Activated CD8-positive, alpha-beta T cell treated with anti-CD3 and anti-CD28 coated beads, Interleukin-2, amount 10 ng/mL, durations not matched to agents 7 days and 5 days (primary cell): ENCODE data around the gene POMT2. TPM values are rescaled to one million over a fixed set of nuclear protein-coding genes. Genes with fewer than 3 reads are reported as not detected.
"Not testable (repeated sequence)": the region's sequence is repeated elsewhere in the genome, so short reads cannot be mapped to it uniquely, and the experiment has no call there.

ENCODE experiments used
- ATAC-seq: fragments of 150-1000 bp; cut with Tn5 transposase; one replicate; pipeline ENCODE4 v1.10.0; 2021; ENCODE audit warnings: moderate library complexity
- CTCF ChIA-PET: fragments of 350-600 bp; sonication (Branson Sonifier 250); formaldehyde crosslinking; loops from one replicate; lab custom pipeline; 2021; ENCODE audit warnings: antibody characterized with exemption; lab: Charles Lee
- POLR2A ChIA-PET: fragments of 350-600 bp; sonication (Branson Sonifier 250); formaldehyde crosslinking; loops from one replicate; lab custom pipeline; 2021; ENCODE audit warnings: antibody characterized with exemption; lab: Charles Lee
- DNase-seq: peaks from one replicate; pipeline ENCODE4 v3.0.0-alpha.2; 2020
- H3K27ac Mint-ChIP-seq: one replicate; pipeline ENCODE4 v1.8.0; 2021; ENCODE audit warnings: mild to moderate bottlenecking, mixed read lengths
- H3K27me3 Mint-ChIP-seq: one replicate; pipeline ENCODE4 v1.8.0; 2021; ENCODE audit warnings: low read depth, mixed read lengths
- H3K36me3 Mint-ChIP-seq: one replicate; pipeline ENCODE4 v1.8.0; 2021; ENCODE audit warnings: low read depth, mixed read lengths
- H3K4me1 Mint-ChIP-seq: one replicate; pipeline ENCODE4 v1.8.0; 2021; ENCODE audit warnings: low read depth, mixed read lengths
- H3K4me3 Mint-ChIP-seq: one replicate; pipeline ENCODE4 v1.8.0; 2021; ENCODE audit warnings: mild to moderate bottlenecking, mixed read lengths
- H3K9me3 Mint-ChIP-seq: one replicate; pipeline ENCODE4 v1.8.0; 2022; ENCODE audit warnings: mixed read lengths; ENCODE audit not compliant: insufficient read depth
- total RNA-seq, 2 experiments: library from RNA; stranded (reverse); gene quantifications; one replicate each; pipeline ENCODE4 v1.2.3, GENCODE V29; 2021

POMT2 gene
- total RNA-seq, 2 experiments from 2014 or later, result 15.0 to 15.5 TPM

DNA sequence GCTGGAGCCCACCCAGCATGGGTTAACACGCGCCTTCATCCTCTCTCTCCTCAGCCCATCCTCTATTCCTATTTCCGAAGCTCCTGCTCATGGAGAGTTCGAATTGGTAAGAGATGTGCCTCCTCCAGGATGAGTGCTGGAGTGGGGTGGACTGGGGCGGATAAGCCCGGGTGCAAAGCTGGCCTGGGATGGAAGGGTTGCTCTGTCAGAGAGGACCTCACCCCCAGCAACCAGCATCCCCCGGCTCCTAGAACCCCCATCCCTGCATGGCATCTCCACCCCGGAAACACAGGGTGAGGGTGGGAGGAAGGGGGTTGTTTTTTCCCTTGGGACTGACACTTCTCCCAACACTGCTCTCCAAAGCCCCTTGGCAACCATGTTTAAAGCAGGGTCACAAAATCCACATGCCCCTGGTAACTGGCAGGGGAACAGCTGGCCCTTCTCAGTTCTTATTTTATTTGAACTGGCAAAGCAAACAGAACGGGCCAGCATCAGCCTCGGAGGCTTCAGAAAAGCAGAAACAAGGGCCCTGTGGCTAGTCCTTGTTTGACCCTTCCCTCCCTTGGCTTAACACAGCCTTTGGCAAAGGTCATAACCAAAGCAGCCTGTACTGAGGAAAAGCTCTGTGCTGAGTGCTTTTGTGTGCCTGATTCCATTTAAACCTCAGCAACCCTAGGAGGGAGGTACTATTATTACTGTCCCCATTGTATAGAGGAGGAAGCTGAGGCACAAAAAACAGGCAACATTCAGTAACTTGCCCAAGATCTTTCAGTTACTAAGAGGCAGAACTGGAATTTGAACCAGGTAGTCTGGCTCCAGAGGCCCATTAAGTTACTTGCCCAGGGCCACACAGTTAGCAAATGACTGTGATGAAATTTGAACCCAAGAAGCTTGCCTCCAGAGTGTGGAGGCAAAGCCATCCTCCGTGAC, 4.4 kb upstream of the POMT2 start:
- Mint-ChIP-seq H3K9me3 (no peaks in the 10 kb centered on the region), H3K27ac (no peak overlapping the region), H3K27me3 (no peaks in the 10 kb centered on the region), H3K36me3 (no peaks in the 10 kb centered on the region), H3K4me3 (no peak overlapping the region), H3K4me1 (peaks cover 12% of the 10 kb centered on the region)
- ChIA-PET POLR2A (no interaction called here), CTCF (interaction anchor here (1.2 to 3.9 kb wide), 2 partner anchors 9 to 25 kb away, joined by 4 to 18 read pairs; no protein-coding TSS in a partner anchor)
- DNase-seq (no peak), ATAC-seq (no peak)

DNA sequence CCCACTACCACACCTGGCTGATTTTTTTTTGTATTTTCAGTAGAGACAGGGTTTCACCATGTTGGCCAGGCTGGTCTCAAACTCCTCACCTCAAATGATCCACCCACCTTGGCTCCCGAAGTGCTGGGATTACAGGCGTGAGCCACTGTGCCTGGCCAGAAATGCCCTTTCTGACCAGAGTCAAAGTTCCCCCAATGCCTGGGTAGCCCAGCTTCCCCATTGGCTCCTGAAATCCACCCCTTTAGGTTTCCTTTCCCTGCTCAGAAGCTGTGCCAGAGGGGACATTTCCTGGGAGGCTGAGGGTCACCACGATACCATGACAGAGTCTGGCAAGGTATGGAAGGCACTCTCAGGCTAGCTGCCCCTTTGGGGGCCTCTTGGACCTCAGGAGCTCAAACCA, 3.6 kb upstream of the POMT2 start:
- DNase-seq, result no peak
- Mint-ChIP-seq H3K27ac (no peak overlapping the region), H3K4me1 (peaks cover 20% of the 10 kb centered on the region), H3K9me3 (no peaks in the 10 kb centered on the region), H3K27me3 (no peaks in the 10 kb centered on the region), H3K36me3 (no peaks in the 10 kb centered on the region), H3K4me3 (no peak overlapping the region)
- ATAC-seq, result no peak
- ChIA-PET POLR2A (no interaction called here), CTCF (interaction anchor here (0.6 to 3.9 kb wide), 2 partner anchors 8 to 539 kb away, joined by 3 to 18 read pairs; no protein-coding TSS in a partner anchor)

GRCh38 chr14:77323571-77323970, 2.9 kb upstream of the POMT2 start:
- peaks cover 23% of the 10 kb centered on the region for H3K4me1 Mint-ChIP-seq
- H3K9me3 Mint-ChIP-seq, result no peaks in the 10 kb centered on the region
- ChIA-PET POLR2A (no interaction called here), CTCF (interaction anchor here (1.7 to 3.9 kb wide), 2 partner anchors 8 to 53 kb away, joined by 5 to 18 read pairs; partner anchors contain the start of genes SAMD15 and TMED8)
- no peak overlapping the region for H3K4me3 Mint-ChIP-seq
- H3K27me3 Mint-ChIP-seq, result no peaks in the 10 kb centered on the region
- H3K27ac Mint-ChIP-seq, result no peak overlapping the region
- H3K36me3 Mint-ChIP-seq, result no peaks in the 10 kb centered on the region
- DNase-seq (no peak), ATAC-seq (no peak)

DNA sequence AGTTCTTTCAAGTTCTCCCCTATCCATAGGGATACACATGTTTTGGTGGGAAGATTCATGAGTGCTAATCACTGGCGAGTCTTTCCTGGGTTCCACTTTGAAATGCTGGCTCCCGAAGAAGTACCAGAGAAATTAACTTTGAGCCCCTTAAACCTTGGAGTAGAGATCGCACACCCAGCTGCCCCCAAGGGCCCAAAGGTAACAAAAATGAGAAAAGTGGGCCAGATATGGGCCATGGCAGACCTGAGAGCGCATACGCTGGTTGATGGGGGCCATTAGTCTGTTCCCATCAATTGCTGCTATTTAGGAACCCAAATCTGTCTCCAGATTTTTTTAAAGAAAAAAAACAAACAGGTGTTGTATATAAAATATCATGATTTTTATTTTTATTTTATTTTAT, 2.3 kb upstream of the POMT2 start:
- no peaks in the 10 kb centered on the region for H3K36me3 Mint-ChIP-seq
- ChIA-PET POLR2A (interaction anchor here (0.7 kb wide), 1 partner anchor 171 kb away, joined by 3 read pairs; no protein-coding TSS in a partner anchor), CTCF (interaction anchor here (1.7 kb wide), 1 partner anchor 54 kb away, joined by 5 read pairs; the partner anchor contains the start of genes SAMD15 and TMED8)
- H3K9me3 Mint-ChIP-seq, result no peaks in the 10 kb centered on the region
- no peak overlapping the region for H3K4me3 Mint-ChIP-seq
- no peak for ATAC-seq
- H3K27me3 Mint-ChIP-seq, result no peaks in the 10 kb centered on the region
- peaks cover 23% of the 10 kb centered on the region for H3K4me1 Mint-ChIP-seq
- no peak overlapping the region for H3K27ac Mint-ChIP-seq
- DNase-seq, result no peak

DNA sequence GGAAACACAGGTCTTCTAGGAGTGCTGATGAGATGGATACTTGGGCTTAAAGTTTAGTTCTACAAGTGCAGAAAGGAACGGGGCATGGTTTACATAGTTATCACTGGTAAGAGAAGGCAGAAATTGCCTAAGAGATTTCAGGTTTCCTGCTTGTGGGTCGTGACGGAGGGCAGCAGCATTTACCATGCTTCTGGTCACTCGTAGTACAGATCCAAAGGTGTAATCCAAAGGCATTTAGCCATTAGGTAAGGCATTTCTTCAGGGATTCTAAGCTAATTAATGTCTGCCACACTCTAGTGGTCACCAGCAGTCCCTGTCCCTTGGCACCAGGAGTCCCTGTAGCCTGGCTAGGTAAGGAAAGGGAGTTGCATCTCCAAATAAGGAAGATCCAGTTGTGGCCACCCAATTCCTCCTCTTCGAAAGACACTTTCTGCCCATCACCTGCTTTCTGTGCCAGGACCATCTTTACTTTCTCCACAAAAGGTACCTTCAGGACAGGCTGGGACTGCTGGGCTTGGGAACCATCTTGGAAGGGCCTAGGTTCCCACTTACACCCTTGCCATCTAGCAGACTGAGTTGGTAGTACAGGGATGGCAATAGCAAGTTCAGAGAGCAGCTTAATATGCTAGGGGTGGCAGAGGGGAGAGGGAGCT, 1.7 kb upstream of the POMT2 start:
- POLR2A ChIA-PET, result interaction anchor here (0.7 to 1.8 kb wide), 4 partner anchors 8 to 170 kb away, joined by 3 to 10 read pairs (median 6); partner anchors contain the start of genes SAMD15 and TMED8
- ATAC-seq (no peak), DNase-seq (no peak)
- peak overlapping the region; percentile 100 for H3K27ac Mint-ChIP-seq
- H3K4me3 Mint-ChIP-seq, result peak overlapping the region; percentile 93
- no peaks in the 10 kb centered on the region for H3K36me3 Mint-ChIP-seq
- no peaks in the 10 kb centered on the region for H3K27me3 Mint-ChIP-seq
- H3K9me3 Mint-ChIP-seq, result no peaks in the 10 kb centered on the region
- CTCF ChIA-PET, result interaction anchor here (1.7 to 2.1 kb wide), 2 partner anchors 54 kb away, joined by 5 to 11 read pairs; partner anchors contain the start of genes SAMD15 and TMED8
- H3K4me1 Mint-ChIP-seq, result peaks cover 23% of the 10 kb centered on the region

- no peak for DNase-seq
- Mint-ChIP-seq H3K27me3 (no peaks in the 10 kb centered on the region), H3K36me3 (no peaks in the 10 kb centered on the region), H3K4me1 (peaks cover 23% of the 10 kb centered on the region), H3K9me3 (no peaks in the 10 kb centered on the region), H3K27ac (no peak overlapping the region), H3K4me3 (peak overlapping the region; percentile 81)
- ATAC-seq, result no peak
- POLR2A ChIA-PET, result no interaction called here
- CTCF ChIA-PET, result interaction anchor here (0.5 to 1.6 kb wide), 8 partner anchors 12 to 409 kb away, joined by 3 to 5 read pairs (median 3); no protein-coding TSS in a partner anchor
Observed at GRCh38 chr14:77319422-77319821, 1.3 kb downstream of the POMT2 start.

DNA sequence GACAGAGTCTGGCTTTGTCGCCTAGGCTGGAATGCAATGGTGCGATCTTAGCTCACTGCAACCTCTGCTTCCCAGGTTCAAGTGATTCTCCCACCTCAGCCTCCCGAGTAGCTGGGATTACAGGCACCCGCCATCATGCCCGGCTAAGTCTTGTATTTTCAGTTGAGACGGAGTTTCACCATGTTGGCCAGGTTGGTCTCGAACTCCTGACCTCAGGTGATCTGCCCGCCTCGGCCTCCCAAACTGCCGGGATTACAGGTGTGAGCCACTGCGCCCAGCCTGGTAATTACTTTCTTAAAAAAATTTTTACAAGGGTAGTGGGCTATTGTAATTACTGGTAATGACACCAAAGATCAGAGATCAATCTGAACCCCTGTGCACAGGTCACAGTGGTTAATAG, 1.9 kb downstream of the POMT2 start:
- DNase-seq, H3K27ac Mint-ChIP-seq, ATAC-seq, H3K9me3 Mint-ChIP-seq, H3K4me3 Mint-ChIP-seq, POLR2A ChIA-PET, H3K36me3 Mint-ChIP-seq, H3K27me3 Mint-ChIP-seq: not testable (repeated sequence)
- CTCF ChIA-PET, result interaction anchor here (0.5 to 1.6 kb wide), 5 partner anchors 12 to 408 kb away, joined by 3 to 5 read pairs (median 3); no protein-coding TSS in a partner anchor
- peaks cover 23% of the 10 kb centered on the region for H3K4me1 Mint-ChIP-seq

- no peaks in the 10 kb centered on the region for H3K27me3 Mint-ChIP-seq
- ChIA-PET POLR2A (no interaction called here), CTCF (interaction anchor here (4.6 kb wide), 1 partner anchor 166 kb away, joined by 108 read pairs; no protein-coding TSS in a partner anchor)
- no peaks in the 10 kb centered on the region for H3K9me3 Mint-ChIP-seq
- peaks cover 23% of the 10 kb centered on the region for H3K4me1 Mint-ChIP-seq
- no peaks in the 10 kb centered on the region for H3K36me3 Mint-ChIP-seq
- no peak for DNase-seq
- no peak overlapping the region for H3K27ac Mint-ChIP-seq
- H3K4me3 Mint-ChIP-seq, result no peak overlapping the region
- ATAC-seq, result no peak
Observed at GRCh38 chr14:77318006-77318553, 2.6 kb downstream of the POMT2 start.

GRCh38 chr14:77316872-77317301, 3.8 kb downstream of the POMT2 start:
- H3K27ac Mint-ChIP-seq, result no peak overlapping the region
- ChIA-PET POLR2A (no interaction called here), CTCF (interaction anchor here (0.9 to 6.1 kb wide), 24 partner anchors 8 to 237 kb away, joined by 3 to 214 read pairs (median 7); partner anchors contain the start of genes SAMD15, TMED8 and ZDHHC22)
- DNase-seq (no peak), ATAC-seq (no peak)
- H3K4me3 Mint-ChIP-seq, result no peak overlapping the region
- no peaks in the 10 kb centered on the region for H3K27me3 Mint-ChIP-seq
- no peaks in the 10 kb centered on the region for H3K36me3 Mint-ChIP-seq
- peaks cover 15% of the 10 kb centered on the region for H3K4me1 Mint-ChIP-seq
- no peaks in the 10 kb centered on the region for H3K9me3 Mint-ChIP-seq

GRCh38 chr14:77316195-77316505, 4.5 kb downstream of the POMT2 start:
- CTCF ChIA-PET, result interaction anchor here (0.7 to 6.1 kb wide), 51 partner anchors 9 to 546 kb away, joined by 3 to 214 read pairs (median 4); partner anchors contain the start of genes CIPC, SAMD15, TMED8 and VIPAS39
- DNase-seq (no peak), ATAC-seq (no peak)
- Mint-ChIP-seq H3K4me3 (no peak overlapping the region), H3K27me3 (no peaks in the 10 kb centered on the region), H3K9me3 (no peaks in the 10 kb centered on the region), H3K27ac (no peak overlapping the region), H3K36me3 (no peaks in the 10 kb centered on the region), H3K4me1 (peaks cover 12% of the 10 kb centered on the region)
- POLR2A ChIA-PET, result interaction anchor here (0.8 kb wide), 1 partner anchor 60 kb away, joined by 3 read pairs; the partner anchor contains the start of gene TMED8
